HEK293T (cell line): ENCODE results near the gene NPHP4.

Experiments
- ARNT ChIP-seq: fragments of 450-650 bp; IDR thresholded peaks from 2 replicates; pipeline ENCODE4 v1.6.1; 2017; ENCODE audit warnings: mild to moderate bottlenecking
- CTBP1 ChIP-seq: fragments of 450-650 bp; IDR thresholded peaks from 2 replicates; pipeline ENCODE4 v1.6.1; 2016; ENCODE audit warnings: borderline replicate concordance
- LEF1 ChIP-seq: fragments of 450-650 bp; IDR thresholded peaks from 2 replicates; pipeline ENCODE4 v1.6.1; 2017; ENCODE audit warnings: mild to moderate bottlenecking, borderline replicate concordance
- PKNOX1 ChIP-seq: fragments of 450-650 bp; IDR thresholded peaks from 2 replicates; pipeline ENCODE4 v1.6.1; 2016
- SUZ12 ChIP-seq: fragments of 450-650 bp; IDR thresholded peaks from 2 replicates; pipeline ENCODE4 v1.6.1; 2016; ENCODE audit warnings: mild to moderate bottlenecking
- TARDBP ChIP-seq: fragments of 450-650 bp; IDR thresholded peaks from 2 replicates; pipeline ENCODE4 v1.6.1; 2016

- TF ChIP-seq SUZ12 (no peak), LEF1 (no peak), CTBP1 (no peak), PKNOX1 (no peak), ARNT (no peak), TARDBP (no peak)
Measured at GRCh38 chr1:6040444-6040843, 48.2 kb upstream of the NPHP4 start.
